Hypothalamus (tissue), 51 donors: Measurements from ENCODE around the gene PIP5KL1.
"Not testable (repeated sequence)": the region's sequence is repeated elsewhere in the genome, so short reads cannot be mapped to it uniquely, and the experiment has no call there.

Experiments used
- DNase-seq, 51 donors: peaks; one replicate each; lab custom pipeline; 2025; lab: John Stamatoyannopoulos, UW

PIP5KL1 gene

DNA sequence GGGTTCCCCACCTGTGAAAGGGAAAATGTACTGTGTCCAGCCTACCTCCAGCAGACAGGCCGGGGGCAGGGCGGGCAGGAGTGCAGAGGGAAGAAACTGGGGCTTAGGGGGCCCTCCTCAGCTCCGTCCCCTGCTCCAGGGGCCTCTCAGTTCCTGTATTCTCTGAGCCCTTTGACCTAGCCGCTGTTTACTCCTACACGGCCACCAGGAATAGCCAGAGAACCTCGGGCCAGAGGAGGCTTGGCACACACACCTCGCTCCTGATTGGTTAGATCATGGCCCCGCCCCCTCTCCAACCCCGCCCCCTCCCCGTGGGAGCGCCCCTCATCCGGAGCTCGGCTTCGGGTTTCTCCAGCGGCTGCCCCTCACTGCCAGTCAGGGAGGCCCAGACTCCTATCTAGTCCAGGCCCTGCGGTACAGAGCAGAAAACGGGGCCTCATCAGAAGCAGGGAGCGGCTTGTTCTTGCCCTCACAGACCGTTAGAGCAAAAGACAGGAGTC is 33.3 kb downstream of the PIP5KL1 start:
- DNase-seq, result peak in 49 of 51 donors; percentile 26 to 87 (median 71)

DNA sequence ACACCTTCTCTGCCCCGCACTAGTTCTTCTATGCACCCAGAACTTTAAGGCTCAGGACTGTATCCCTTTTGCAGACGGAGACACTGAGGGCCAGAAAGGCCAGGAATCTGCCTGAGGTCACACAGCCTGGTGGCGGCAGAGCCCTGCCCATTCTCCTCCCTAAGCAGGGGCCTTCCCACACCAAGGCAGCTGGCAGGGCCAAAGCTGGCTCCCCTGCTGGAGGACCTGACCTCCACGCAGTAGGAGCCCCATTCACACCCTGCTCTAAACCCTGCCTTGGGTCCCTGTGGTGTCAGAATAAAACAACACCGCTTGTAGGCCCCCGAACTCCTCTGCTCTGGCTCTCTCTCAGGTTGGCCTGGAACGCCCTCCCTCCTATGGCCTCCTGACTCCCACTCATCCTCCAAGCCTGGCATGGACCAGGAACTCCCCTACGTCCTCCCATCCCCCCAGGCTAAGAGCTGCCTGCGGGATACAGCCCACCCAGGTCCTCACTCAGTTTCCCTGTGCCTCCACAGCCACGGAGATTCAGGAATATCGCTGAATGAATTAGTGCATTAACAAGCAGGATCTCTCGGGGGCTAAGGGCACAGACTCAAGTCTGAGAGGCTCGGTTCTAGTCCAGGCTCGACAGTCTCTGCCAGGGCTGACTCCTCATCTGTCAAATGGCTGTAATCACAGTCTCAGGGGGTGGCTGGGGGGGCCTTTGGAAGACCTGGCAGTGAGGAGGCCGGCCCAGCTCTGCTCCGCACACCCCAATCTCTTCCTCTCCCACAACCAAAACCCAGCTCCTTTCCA is 34.0 kb downstream of the PIP5KL1 start:
- DNase-seq, result no peak

GRCh38 chr9:127895811-127896210 is 34.8 kb downstream of the PIP5KL1 start:
- no peak for DNase-seq

DNA sequence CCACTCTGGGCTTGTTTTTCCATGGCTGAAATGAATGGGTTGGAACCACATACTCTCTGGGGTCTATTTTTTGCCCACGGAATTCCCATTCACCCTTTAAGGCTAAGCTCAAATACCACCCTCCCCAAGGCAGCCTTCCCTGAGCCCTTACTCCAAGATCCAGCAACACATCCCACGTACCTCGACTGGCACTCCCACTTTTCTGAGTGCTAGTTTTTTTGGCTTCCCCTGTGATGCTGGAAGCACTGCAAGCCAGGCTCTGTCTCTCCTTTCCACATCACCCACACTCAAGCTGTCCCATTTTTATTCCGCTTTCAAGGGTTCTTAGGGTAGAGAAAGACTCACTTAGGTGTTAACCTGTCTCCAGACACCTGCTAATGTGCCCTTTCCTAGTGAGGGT is 37.2 kb downstream of the PIP5KL1 start:
- DNase-seq, result peak in 1 of 51 donors; percentile 30

GRCh38 chr9:127892831-127893230 is 37.7 kb downstream of the PIP5KL1 start:
- DNase-seq, result no peak

GRCh38 chr9:127890053-127890452 is 40.5 kb downstream of the PIP5KL1 start:
- no peak for DNase-seq

- DNase-seq, result no peak
Measured at GRCh38 chr9:127887792-127888191, 42.8 kb downstream of the PIP5KL1 start.

GRCh38 chr9:127886401-127886972 is 44.1 kb downstream of the PIP5KL1 start:
- DNase-seq, result no peak

GRCh38 chr9:127885508-127886281 is 44.9 kb downstream of the PIP5KL1 start:
- DNase-seq, result no peak

GRCh38 chr9:127884976-127885490 is 45.5 kb downstream of the PIP5KL1 start:
- no peak for DNase-seq

DNA sequence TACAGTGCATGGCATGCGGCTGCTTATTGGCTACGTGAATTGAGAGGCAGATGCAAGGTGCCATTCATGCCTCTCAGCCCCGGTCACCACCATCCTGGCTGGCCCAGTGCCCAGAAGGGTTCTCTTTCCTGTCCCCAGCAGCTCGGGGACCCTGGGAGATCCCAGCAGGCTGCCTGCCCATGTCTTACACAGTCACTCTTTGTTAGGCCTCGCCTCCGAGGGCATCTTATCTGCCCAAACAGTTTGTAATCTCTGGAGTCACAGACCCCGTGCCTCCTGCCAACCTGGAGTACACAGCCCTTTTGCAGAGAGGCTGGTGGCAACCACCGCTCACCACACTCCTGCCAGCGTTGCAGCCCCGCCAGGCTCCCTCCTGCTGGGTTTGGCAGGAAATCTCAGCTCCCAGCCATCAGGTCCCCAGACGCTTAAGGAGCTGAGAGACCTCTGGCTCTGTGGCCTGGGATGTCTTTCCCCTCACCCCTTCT is 46.1 kb downstream of the PIP5KL1 start:
- DNase-seq, result peak in 22 of 51 donors; percentile 12 to 61 (median 32)

DNA sequence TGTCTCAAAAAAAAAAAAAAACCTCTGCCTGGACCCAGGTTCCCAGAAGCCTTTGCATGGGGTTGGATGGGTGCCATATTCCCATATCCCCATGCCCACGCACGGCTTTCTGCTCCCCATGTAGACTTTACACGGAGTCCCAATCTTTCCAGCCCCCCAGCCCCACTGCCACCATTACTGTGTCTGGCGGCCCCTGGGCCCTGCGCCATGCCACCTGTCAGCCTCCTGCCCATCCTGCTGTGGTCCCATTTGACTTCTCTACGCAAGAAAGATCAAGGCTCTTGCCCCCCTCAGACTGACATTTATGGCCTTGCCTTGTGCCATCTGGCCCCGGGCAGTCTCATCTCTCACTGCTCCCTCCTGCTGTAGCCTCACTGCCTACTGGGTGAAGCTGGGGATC is 46.6 kb downstream of the PIP5KL1 start:
- DNase-seq, result no peak

- not testable (repeated sequence) for DNase-seq
Measured at GRCh38 chr9:127881715-127882114, 48.9 kb downstream of the PIP5KL1 start.

- no peak for DNase-seq
Measured at GRCh38 chr9:127880143-127880542, 50.4 kb downstream of the PIP5KL1 start.

DNA sequence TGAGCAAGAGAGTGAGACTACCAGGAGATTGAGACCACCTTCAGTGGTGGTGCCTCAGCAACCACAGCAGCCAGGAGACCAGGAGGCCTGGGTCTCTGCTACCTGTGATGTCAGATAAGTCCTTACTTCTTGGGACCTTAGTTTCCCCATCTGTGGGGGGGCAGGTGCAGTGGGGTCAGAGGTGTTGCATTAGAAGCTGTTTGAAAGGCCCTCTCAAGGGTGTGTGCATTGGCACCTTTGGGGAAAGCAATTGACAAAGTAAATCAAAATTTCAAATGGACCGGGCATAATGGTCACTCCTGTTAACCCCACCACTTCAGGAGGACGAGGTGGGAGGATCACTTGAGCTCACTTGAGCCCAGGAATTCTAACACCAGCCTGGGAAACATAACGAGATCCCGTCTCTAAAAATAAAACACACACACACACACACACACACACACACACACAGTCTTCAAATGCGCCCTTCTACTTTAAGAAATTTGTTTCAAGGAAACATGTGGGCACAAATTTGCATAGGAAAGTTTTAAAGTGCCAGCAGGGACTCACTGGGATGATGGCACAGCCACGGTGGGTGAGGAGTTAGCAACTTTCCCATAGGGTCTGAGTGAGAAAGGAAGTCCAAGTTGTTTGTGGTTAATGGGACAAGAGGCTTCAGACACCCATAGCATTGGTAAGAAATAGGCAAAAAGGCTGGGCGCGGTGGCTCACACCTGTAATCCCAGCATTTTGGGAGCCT is 51.8 kb downstream of the PIP5KL1 start:
- DNase-seq, result no peak

GRCh38 chr9:127878001-127878651 is 52.5 kb downstream of the PIP5KL1 start:
- peak in 4 of 51 donors; percentile 9 to 55 (median 48) for DNase-seq

GRCh38 chr9:127877566-127877998 is 53.0 kb downstream of the PIP5KL1 start, which contains the start of gene AK1:
TSS of gene AK1 (minus strand) at chr9:127877675. CDS start at chr9:127874617, 3,058 bp downstream.
- peak in 50 of 51 donors; percentile 44 to 90 (median 80) for DNase-seq

DNA sequence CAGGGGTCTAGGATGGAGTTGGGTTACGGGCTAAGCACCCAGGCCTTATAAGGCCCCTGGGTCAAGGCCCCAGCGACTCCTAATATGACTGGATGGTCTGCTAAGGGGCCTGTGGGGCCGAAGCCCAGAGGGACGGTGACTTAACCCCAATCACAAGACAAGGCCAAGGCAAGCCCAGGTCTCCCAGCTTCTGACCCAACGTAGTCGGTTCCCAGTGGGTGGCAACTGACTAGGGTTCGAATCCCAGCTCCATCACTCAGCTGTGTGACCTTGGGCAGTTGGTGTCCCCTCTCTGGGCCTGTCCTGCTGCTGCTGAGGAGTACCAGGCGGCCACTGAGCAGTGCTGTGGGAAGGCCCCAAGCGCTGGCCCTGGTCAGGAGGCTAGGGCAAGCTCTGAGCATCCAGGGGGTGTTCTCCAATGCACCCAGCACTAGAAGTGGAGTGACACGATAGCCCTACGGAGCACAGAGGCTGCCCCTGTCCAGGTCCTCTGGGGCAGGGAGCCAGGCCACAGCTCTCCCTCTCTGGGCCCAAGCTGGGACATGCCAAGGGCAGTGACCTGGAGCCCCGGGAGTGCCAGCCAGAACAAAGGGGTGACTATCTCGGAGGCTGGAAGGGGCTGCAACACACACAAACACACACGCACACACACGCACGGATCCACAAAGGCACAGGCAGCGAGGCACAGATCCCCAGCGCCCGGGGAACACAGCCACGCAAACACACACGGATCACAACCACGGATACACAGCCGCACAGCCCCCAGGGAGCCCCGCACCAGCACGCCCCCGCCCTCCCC is 53.6 kb downstream of the PIP5KL1 start:
- peak in 22 of 51 donors; percentile 33 to 78 (median 56) for DNase-seq
